Activated CD8-positive, alpha-beta memory T cell treated with anti-CD3 and anti-CD28 coated beads, Interleukin-2, amount 10 ng/mL, durations not matched to agents 7 days and 5 days (primary cell): Measurements from ENCODE around the gene FOXA3. TPM values are rescaled to one million over a fixed set of nuclear protein-coding genes. Genes with fewer than 3 reads are reported as not detected.

Source experiments
- ATAC-seq: fragments of 150-1000 bp; cut with Tn5 transposase; one replicate; pipeline ENCODE4 v1.10.0; 2021; ENCODE audit warnings: moderate library complexity
- CTCF ChIA-PET: fragments of 350-600 bp; sonication (Branson Sonifier 250); formaldehyde crosslinking; loops from one replicate; lab custom pipeline; 2021; ENCODE audit warnings: antibody characterized with exemption; lab: Charles Lee
- DNase-seq: peaks from one replicate; pipeline ENCODE4 v3.0.0-alpha.2; 2020
- H3K27ac Mint-ChIP-seq: one replicate; pipeline ENCODE4 v1.8.0; 2021; ENCODE audit warnings: mild to moderate bottlenecking, mixed read lengths
- H3K27me3 Mint-ChIP-seq: one replicate; pipeline ENCODE4 v1.8.0; 2021; ENCODE audit warnings: mixed read lengths
- H3K36me3 Mint-ChIP-seq: one replicate; pipeline ENCODE4 v1.8.0; 2021; ENCODE audit warnings: mild to moderate bottlenecking, mixed read lengths
- H3K4me1 Mint-ChIP-seq: one replicate; pipeline ENCODE4 v1.8.0; 2021; ENCODE audit warnings: mixed read lengths
- H3K4me3 Mint-ChIP-seq: one replicate; pipeline ENCODE4 v1.8.0; 2021; ENCODE audit warnings: mild to moderate bottlenecking, moderate library complexity, mixed read lengths
- H3K9me3 Mint-ChIP-seq: one replicate; pipeline ENCODE4 v1.8.0; 2022; ENCODE audit warnings: low read depth, mixed read lengths
- total RNA-seq, 2 experiments: library from RNA; stranded (reverse); gene quantifications; one replicate each; pipeline ENCODE4 v1.2.3, GENCODE V29; 2021

FOXA3 gene
- under 1 TPM in 1 of 2 experiments, not detected in 1; 0.14 TPM for total RNA-seq

- Mint-ChIP-seq H3K27me3 (peaks cover 34% of the 10 kb centered on the region), H3K4me3 (peak within 1 kb of the TSS; percentile 98), H3K4me1 (peaks cover 32% of the 10 kb centered on the region), H3K9me3 (no peaks in the 10 kb centered on the region), H3K27ac (peak within 1 kb of the TSS; percentile 99), H3K36me3 (peaks cover 12% of the 10 kb centered on the region)
- ATAC-seq (peak; percentile 27), DNase-seq (peak; percentile 70)
- CTCF ChIA-PET = interaction anchor here (0.5 to 8.2 kb wide), 25 partner anchors 11 to 487 kb away, joined by 3 to 117 read pairs (median 4); partner anchors contain the start of genes FBXO46, IRF2BP1, MYPOP and SIX5
Observed at GRCh38 chr19:45863840-45864628, at the start of gene FOXA3. TSS of gene FOXA3 (plus strand) at chr19:45864326. CDS start at chr19:45864457, 131 bp downstream.

- Mint-ChIP-seq H3K9me3 (no peaks in the 10 kb centered on the region), H3K36me3 (no peaks in the 10 kb centered on the region), H3K4me1 (peaks cover 13% of the 10 kb centered on the region), H3K27me3 (no peaks in the 10 kb centered on the region), H3K27ac (no peak within 1 kb of the TSS), H3K4me3 (no peak within 1 kb of the TSS)
- CTCF ChIA-PET = interaction anchor here (1.2 to 6.6 kb wide), 3 partner anchors 16 to 71 kb away, joined by 3 to 36 read pairs (median 21); partner anchors contain the start of genes IRF2BP1 and SIX5
- DNase-seq (no peak), ATAC-seq (no peak)
Observed at GRCh38 chr19:45814851-45815480, 49.2 kb upstream of the FOXA3 start, which contains the start of gene RSPH6A. TSS of gene RSPH6A (minus strand) at chr19:45815308. CDS start at chr19:45815176, 132 bp downstream.

- no peaks in the 10 kb centered on the region for H3K9me3 Mint-ChIP-seq
- DNase-seq = no peak
- CTCF ChIA-PET = interaction anchor here (1.3 to 3.8 kb wide), 5 partner anchors 11 to 68 kb away, joined by 16 to 68 read pairs (median 27); partner anchors contain the start of genes IRF2BP1 and SIX5
Observed at GRCh38 chr19:45815481-45816216, 48.5 kb upstream of the FOXA3 start.

GRCh38 chr19:45816236-45817009 is 47.7 kb upstream of the FOXA3 start:
- H3K4me3 Mint-ChIP-seq = no peak overlapping the region
- H3K36me3 Mint-ChIP-seq = no peaks in the 10 kb centered on the region
- H3K27me3 Mint-ChIP-seq = no peaks in the 10 kb centered on the region
- H3K4me1 Mint-ChIP-seq = peaks cover 6% of the 10 kb centered on the region
- ATAC-seq (no peak), DNase-seq (no peak)
- H3K9me3 Mint-ChIP-seq = no peaks in the 10 kb centered on the region
- CTCF ChIA-PET = interaction anchor here (0.5 to 3.8 kb wide), 62 partner anchors 9 to 464 kb away, joined by 3 to 68 read pairs (median 5); partner anchors contain the start of genes CCDC61, DMPK, DMWD and FBXO46
- no peak overlapping the region for H3K27ac Mint-ChIP-seq

More at GRCh38 chr19:45815481-45816216, 48.5 kb upstream of the FOXA3 start:
- H3K27ac Mint-ChIP-seq = no peak overlapping the region
- H3K4me1 Mint-ChIP-seq = peaks cover 7% of the 10 kb centered on the region
- no peaks in the 10 kb centered on the region for H3K27me3 Mint-ChIP-seq
- no peak overlapping the region for H3K4me3 Mint-ChIP-seq
- no peak for ATAC-seq
- no peaks in the 10 kb centered on the region for H3K36me3 Mint-ChIP-seq

- CTCF ChIA-PET = interaction anchor here (0.5 to 3.8 kb wide), 65 partner anchors 9 to 464 kb away, joined by 3 to 68 read pairs (median 4); partner anchors contain the start of genes CCDC61, DMPK, DMWD and FBXO46
- no peaks in the 10 kb centered on the region for H3K36me3 Mint-ChIP-seq
- H3K4me1 Mint-ChIP-seq = peaks cover 6% of the 10 kb centered on the region
- H3K4me3 Mint-ChIP-seq = no peak overlapping the region
- ATAC-seq (peak; percentile 98), DNase-seq (peak; percentile 97)
- H3K9me3 Mint-ChIP-seq = no peaks in the 10 kb centered on the region
- H3K27me3 Mint-ChIP-seq = no peaks in the 10 kb centered on the region
- H3K27ac Mint-ChIP-seq = no peak overlapping the region
Observed at GRCh38 chr19:45817010-45817724, 47.0 kb upstream of the FOXA3 start.

GRCh38 chr19:45817725-45818301 is 46.3 kb upstream of the FOXA3 start:
- no peaks in the 10 kb centered on the region for H3K9me3 Mint-ChIP-seq
- no peaks in the 10 kb centered on the region for H3K36me3 Mint-ChIP-seq
- no peaks in the 10 kb centered on the region for H3K27me3 Mint-ChIP-seq
- CTCF ChIA-PET = interaction anchor here (0.9 to 3.8 kb wide), 26 partner anchors 9 to 199 kb away, joined by 3 to 68 read pairs (median 5); partner anchors contain the start of genes CCDC61, DMPK, DMWD and IRF2BP1
- peaks cover 6% of the 10 kb centered on the region for H3K4me1 Mint-ChIP-seq
- no peak overlapping the region for H3K4me3 Mint-ChIP-seq
- ATAC-seq (peak; percentile 12), DNase-seq (no peak)
- H3K27ac Mint-ChIP-seq = no peak overlapping the region

GRCh38 chr19:45819769-45820168 is 44.4 kb upstream of the FOXA3 start:
- Mint-ChIP-seq H3K27me3 (no peaks in the 10 kb centered on the region), H3K4me1 (peaks cover 6% of the 10 kb centered on the region), H3K27ac (no peak overlapping the region), H3K9me3 (no peaks in the 10 kb centered on the region), H3K36me3 (peaks cover 5% of the 10 kb centered on the region), H3K4me3 (no peak overlapping the region)
- DNase-seq = no peak
- CTCF ChIA-PET = interaction anchor here (0.7 kb wide), 1 partner anchor 562 kb away, joined by 3 read pairs; no protein-coding TSS in a partner anchor
- no peak for ATAC-seq

- peaks cover 6% of the 10 kb centered on the region for H3K4me1 Mint-ChIP-seq
- no peaks in the 10 kb centered on the region for H3K27me3 Mint-ChIP-seq
- CTCF ChIA-PET = interaction anchor here (0.6 to 1.2 kb wide), 3 partner anchors 24 to 62 kb away, joined by 3 to 4 read pairs (median 4); no protein-coding TSS in a partner anchor
- DNase-seq (no peak), ATAC-seq (no peak)
- no peaks in the 10 kb centered on the region for H3K9me3 Mint-ChIP-seq
- H3K4me3 Mint-ChIP-seq = no peak overlapping the region
- no peak overlapping the region for H3K27ac Mint-ChIP-seq
- H3K36me3 Mint-ChIP-seq = peaks cover 5% of the 10 kb centered on the region
Observed at GRCh38 chr19:45820413-45821102, 43.6 kb upstream of the FOXA3 start.

- CTCF ChIA-PET = interaction anchor here (0.9 to 1.2 kb wide), 2 partner anchors 24 to 61 kb away, joined by 3 to 4 read pairs; no protein-coding TSS in a partner anchor
- no peaks in the 10 kb centered on the region for H3K27me3 Mint-ChIP-seq
- peak overlapping the region; percentile 3 for H3K27ac Mint-ChIP-seq
- H3K4me1 Mint-ChIP-seq = peaks cover 6% of the 10 kb centered on the region
- no peaks in the 10 kb centered on the region for H3K9me3 Mint-ChIP-seq
- H3K4me3 Mint-ChIP-seq = no peak overlapping the region
- H3K36me3 Mint-ChIP-seq = peaks cover 5% of the 10 kb centered on the region
- DNase-seq (no peak), ATAC-seq (no peak)
Observed at GRCh38 chr19:45821103-45821521, 43.0 kb upstream of the FOXA3 start.

- H3K4me1 Mint-ChIP-seq = peaks cover 6% of the 10 kb centered on the region
- DNase-seq (no peak), ATAC-seq (no peak)
- peaks cover 5% of the 10 kb centered on the region for H3K36me3 Mint-ChIP-seq
- peak overlapping the region; percentile 3 for H3K27ac Mint-ChIP-seq
- CTCF ChIA-PET = interaction anchor here (1.6 kb wide), 1 partner anchor 61 kb away, joined by 4 read pairs; no protein-coding TSS in a partner anchor
- no peaks in the 10 kb centered on the region for H3K27me3 Mint-ChIP-seq
- no peak overlapping the region for H3K4me3 Mint-ChIP-seq
- no peaks in the 10 kb centered on the region for H3K9me3 Mint-ChIP-seq
Observed at GRCh38 chr19:45821570-45821969, 42.6 kb upstream of the FOXA3 start.

- peaks cover 7% of the 10 kb centered on the region for H3K36me3 Mint-ChIP-seq
- no peak for DNase-seq
- H3K27me3 Mint-ChIP-seq = no peaks in the 10 kb centered on the region
- H3K9me3 Mint-ChIP-seq = no peaks in the 10 kb centered on the region
- H3K4me1 Mint-ChIP-seq = no peaks in the 10 kb centered on the region
- CTCF ChIA-PET = interaction anchor here (1.0 to 2.4 kb wide), 4 partner anchors 23 to 130 kb away, joined by 3 to 7 read pairs (median 4); partner anchors contain the start of gene QPCTL
- H3K4me3 Mint-ChIP-seq = no peak overlapping the region
- H3K27ac Mint-ChIP-seq = no peak overlapping the region
- no peak for ATAC-seq
Observed at GRCh38 chr19:45822716-45823115, 41.4 kb upstream of the FOXA3 start.
